AG10803 (cell line): ENCODE measurements around the gene FNDC5.
A peak's percentile ranks its signal among the peaks of the same experiment; 100 is the strongest.

ENCODE experiments used
- DNase-seq: peaks from one replicate; pipeline ENCODE4 v3.0.0; 2010; ENCODE audit warnings: low read depth
- H3K4me3 ChIP-seq: 2 replicates; pipeline ENCODE4 v1.5.1; 2011; ENCODE audit warnings: mild to moderate bottlenecking, low read length, control low read depth
- TF ChIP-seq, protein P1 (sequence below): conservative IDR thresholded peaks from 2 replicates; pipeline ENCODE4 v1.5.1; 2011; ENCODE audit warnings: mild to moderate bottlenecking, low read length, control low read depth, inconsistent platforms

The FNDC5 gene

DNA sequence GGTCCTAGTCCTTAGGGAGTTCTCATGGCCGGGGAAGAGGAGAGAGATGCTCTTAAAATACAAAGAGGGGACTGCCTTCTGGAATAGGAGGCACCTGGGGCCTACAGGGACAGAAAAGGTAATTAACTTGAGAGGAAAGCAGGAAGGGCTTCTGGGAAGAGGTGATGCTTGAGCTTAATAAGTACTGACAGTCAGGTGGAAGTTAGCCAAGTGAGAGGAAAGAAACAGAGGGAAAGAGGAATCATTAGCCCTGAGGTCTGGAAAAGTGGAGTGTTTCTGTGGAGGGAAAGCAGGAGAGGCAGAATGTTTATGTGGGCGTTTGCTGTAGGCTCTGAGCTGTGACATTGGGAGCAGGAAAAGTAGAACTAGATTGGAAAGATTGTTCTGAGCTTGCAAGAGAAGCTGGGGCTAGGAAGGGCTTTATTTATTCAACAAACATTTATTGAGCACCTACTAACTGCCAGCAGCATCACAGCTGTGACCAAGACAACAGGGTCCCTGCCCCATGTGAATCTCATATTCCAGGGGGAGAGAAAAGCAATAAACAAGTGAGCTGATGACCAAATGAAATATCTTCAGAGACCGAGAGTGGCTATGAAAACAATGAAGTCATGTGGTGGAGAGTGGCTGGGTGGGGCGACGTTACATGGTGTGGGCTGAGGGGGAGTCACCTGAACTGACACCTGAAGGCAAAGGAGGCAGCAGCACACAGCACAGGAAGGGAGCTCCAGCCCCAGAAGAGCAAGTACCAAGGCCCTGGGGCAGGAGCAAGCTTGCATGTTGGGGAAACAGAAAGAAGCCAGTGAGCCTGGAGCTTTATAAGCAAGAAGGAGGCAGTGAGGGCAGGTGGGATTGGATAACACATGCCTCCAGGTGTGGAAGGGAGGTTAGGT, 4.4 kb upstream of the FNDC5 start:
- H3K4me3 ChIP-seq = no peak overlapping the region
- no peak for DNase-seq
- TF ChIP-seq, protein P1, sequence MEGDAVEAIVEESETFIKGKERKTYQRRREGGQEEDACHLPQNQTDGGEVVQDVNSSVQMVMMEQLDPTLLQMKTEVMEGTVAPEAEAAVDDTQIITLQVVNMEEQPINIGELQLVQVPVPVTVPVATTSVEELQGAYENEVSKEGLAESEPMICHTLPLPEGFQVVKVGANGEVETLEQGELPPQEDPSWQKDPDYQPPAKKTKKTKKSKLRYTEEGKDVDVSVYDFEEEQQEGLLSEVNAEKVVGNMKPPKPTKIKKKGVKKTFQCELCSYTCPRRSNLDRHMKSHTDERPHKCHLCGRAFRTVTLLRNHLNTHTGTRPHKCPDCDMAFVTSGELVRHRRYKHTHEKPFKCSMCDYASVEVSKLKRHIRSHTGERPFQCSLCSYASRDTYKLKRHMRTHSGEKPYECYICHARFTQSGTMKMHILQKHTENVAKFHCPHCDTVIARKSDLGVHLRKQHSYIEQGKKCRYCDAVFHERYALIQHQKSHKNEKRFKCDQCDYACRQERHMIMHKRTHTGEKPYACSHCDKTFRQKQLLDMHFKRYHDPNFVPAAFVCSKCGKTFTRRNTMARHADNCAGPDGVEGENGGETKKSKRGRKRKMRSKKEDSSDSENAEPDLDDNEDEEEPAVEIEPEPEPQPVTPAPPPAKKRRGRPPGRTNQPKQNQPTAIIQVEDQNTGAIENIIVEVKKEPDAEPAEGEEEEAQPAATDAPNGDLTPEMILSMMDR = no peak

DNA sequence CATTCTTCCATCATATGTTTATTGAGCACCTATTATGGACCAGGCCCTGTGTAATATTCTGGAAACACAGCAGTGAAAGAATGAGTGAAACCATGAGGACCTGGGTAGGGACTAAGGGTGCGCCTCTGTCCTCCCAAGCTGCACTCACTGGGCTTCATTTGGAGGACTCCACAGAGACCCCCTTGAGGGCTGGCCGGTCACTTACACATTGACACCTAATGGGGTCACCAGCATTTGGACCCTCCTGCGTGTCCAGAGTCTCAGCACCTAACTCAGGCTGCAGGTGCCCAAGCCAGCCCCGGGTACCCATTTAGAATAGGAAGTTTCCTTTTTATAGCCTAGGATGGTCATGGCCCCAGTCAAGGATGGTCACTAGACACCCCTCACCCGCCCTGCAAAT, 2.8 kb upstream of the FNDC5 start:
- TF ChIP-seq, protein P1 = no peak
- H3K4me3 ChIP-seq = no peak overlapping the region
- DNase-seq = no peak

DNA sequence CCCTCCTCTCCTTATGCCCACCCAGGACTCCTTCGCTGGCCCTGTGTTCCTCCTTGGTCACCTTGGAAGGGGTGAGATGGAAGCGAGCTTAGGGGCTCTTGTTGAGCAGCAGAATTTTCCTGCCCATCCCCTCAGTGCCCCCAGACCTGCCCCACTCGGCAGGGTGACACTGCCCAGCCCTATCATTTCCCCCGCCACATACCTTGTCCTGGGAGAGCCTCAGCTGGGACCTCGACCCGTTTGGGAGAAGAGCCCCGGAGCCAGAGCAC, 1.4 kb upstream of the FNDC5 start:
- no peak for DNase-seq
- no peak overlapping the region for H3K4me3 ChIP-seq
- TF ChIP-seq, protein P1 = no peak

DNA sequence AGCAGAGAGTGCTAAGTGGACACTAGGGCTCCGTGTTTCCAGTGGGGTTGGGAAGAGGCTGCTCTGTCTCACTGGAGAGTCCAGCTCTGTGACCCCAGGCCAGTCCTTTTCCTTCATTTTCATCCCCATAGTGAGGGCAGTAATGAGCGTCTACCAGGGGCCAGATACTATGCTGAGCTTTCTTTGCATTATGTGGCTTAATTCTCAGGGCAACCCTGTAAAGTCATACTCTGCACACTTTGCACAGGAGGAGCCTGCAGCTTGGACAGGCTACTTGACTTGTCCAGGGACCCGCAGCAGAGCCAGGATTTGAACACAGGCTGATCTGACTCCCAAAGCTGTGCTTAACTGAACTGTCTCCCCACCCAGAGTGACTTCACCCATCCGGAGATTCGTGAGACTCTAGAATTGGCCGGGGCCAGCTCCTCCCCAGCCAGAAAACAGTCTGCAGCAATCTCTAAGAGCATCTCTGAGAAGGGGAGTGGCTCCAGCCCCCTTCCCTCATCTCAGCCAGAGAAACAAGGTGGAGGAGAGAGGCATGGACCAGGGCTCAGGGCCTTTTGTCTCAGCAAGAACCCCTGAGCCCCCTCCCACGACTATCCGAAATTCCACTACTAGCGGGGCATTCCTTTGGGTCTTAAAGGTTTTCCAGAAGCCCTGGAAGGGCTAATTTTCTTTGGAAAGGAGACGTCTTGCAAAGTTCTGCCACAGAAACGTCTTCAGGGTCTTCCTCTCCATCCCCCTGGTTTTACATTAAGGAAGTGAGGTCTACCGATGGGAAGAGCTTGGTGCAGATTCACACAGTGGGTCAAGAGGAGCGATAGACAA, 866 bp upstream of the FNDC5 start:
- H3K4me3 ChIP-seq = peak overlapping the region; percentile 48
- DNase-seq = no peak
- TF ChIP-seq, protein P1 = no peak

DNA sequence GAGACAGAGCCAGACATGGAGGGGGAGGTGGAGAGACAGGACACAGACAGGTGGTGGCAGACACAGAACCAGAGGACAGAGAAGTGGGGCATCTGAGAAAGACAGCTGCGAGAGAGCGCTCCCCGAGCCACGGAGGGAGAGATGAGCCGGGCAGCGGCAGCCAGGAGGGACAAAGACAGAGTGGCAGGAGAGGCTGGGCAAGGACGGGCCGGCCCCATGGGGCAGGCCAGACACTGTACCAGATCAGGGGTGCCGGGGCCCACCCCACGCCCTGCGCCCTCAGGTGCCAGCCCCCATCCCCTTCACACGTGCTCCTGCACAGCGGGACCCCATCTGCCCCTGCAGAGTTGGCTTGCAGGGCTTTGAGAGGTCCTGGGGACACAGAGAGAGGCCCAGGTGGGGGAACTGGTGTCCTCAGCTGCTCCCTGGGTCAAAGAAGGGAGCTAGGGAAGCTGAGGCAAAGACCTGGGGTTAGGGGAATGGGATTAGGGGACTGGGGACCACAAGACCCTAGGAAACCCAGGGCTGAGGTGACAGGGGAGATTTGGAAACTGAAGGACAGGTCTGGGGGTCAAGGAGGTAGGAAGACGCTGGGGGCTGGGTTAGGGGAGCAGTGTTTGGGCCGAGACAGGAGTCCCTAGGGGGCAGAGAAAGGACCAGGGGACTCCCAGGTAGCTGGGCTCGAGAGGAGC, 643 bp downstream of the FNDC5 start:
- DNase-seq = no peak
- TF ChIP-seq, protein P1 = no peak
- H3K4me3 ChIP-seq = peak overlapping the region; percentile 35

DNA sequence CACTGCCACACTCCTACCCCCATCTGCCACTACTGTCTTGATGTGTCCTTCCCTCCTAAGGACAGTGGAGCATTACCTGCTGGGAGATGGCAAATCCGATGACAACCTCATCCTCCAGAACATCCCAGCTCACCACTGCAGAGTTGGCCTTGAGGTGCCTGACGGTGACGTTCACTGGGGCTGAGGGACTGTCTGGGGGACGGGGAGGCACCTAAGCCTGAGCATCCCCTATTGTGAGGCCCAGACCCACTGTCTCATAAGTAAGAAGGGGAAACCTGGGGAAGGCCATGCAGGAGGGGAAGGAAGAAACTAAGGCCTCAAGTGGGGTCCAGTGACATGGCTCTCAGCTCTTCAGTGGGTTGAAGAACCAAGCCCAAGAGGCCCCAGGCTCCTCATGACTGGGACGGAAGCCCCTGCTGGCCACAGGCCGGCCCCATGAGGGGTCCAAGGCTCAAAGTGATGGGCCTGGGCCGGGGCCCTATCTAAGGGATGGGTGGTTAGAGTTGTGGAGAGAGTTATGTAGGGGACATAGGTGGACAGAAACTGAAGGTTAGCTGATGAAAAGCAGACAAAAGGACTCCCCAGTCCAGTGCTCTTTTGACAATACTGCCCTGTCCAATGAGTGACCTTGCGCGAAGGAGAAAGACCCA, 1.8 kb downstream of the FNDC5 start:
- TF ChIP-seq, protein P1 = no peak
- DNase-seq = no peak
- H3K4me3 ChIP-seq = no peak overlapping the region
